Natural killer cell (primary cell): Measurements from ENCODE around the gene WDR33. TPM values are rescaled to one million over a fixed set of nuclear protein-coding genes. Genes with fewer than 3 reads are reported as not detected.

Experiments
- ATAC-seq, 3 donors: fragments of 150-1000 bp in 2 of 3; fragments of 200-7000 bp in 1 of 3; cut with Tn5 transposase; 1 replicate in 1 of 3; 2 replicates in 2 of 3; pipeline ENCODE4 v1.10.0; 2021; ENCODE audit warnings: mild to moderate bottlenecking in 2 of 3, moderate library complexity in 2 of 3
- DNase-seq, 2 donors: peaks; one replicate each; pipeline versions ENCODE4 v3.0.0 to v3.0.0-alpha.2; 2013 to 2021; ENCODE audit warnings: mixed read lengths in 1 of 2
- H3K27ac ChIP-seq: one replicate; pipeline ENCODE4 v1.5.1; 2013; ENCODE audit warnings: mild to moderate bottlenecking, low read length
- H3K27me3 ChIP-seq: one replicate; pipeline ENCODE4 v1.6.1; 2013; ENCODE audit warnings: low read length; ENCODE audit not compliant: control insufficient read depth, insufficient read depth
- H3K36me3 ChIP-seq: one replicate; pipeline ENCODE4 v1.6.1; 2013; ENCODE audit warnings: low read length; ENCODE audit not compliant: control insufficient read depth, insufficient read depth
- H3K4me1 ChIP-seq: one replicate; pipeline ENCODE4 v1.6.1; 2013; ENCODE audit warnings: low read length; ENCODE audit not compliant: control insufficient read depth, insufficient read depth
- H3K4me3 ChIP-seq: one replicate; pipeline ENCODE4 v1.5.1; 2013; ENCODE audit warnings: low read length
- H3K9me3 ChIP-seq: one replicate; pipeline ENCODE4 v1.6.1; 2013; ENCODE audit warnings: low read length; ENCODE audit not compliant: control insufficient read depth, insufficient read depth
- H3K27ac Mint-ChIP-seq, 2 donors: one replicate each; pipeline ENCODE4 v1.8.0; 2022; ENCODE audit warnings: mild to moderate bottlenecking in 2 of 2, mixed read lengths in 2 of 2, moderate library complexity in 1 of 2
- H3K27me3 Mint-ChIP-seq, 2 donors: one replicate each; pipeline ENCODE4 v1.8.0; 2022; ENCODE audit warnings: low read depth in 2 of 2, mixed read lengths in 2 of 2
- H3K36me3 Mint-ChIP-seq: one replicate; pipeline ENCODE4 v1.8.0; 2022; ENCODE audit warnings: mixed read lengths
- H3K4me1 Mint-ChIP-seq, 2 donors: one replicate each; pipeline ENCODE4 v1.8.0; 2022; ENCODE audit warnings: mixed read lengths in 2 of 2
- H3K4me3 Mint-ChIP-seq: one replicate; pipeline ENCODE4 v1.8.0; 2022; ENCODE audit warnings: mild to moderate bottlenecking, moderate library complexity, mixed read lengths
- H3K9me3 Mint-ChIP-seq, 2 donors: one replicate each; pipeline ENCODE4 v1.8.0; 2022; ENCODE audit warnings: mixed read lengths in 2 of 2
- CTCF ChIP-seq: fragments of 200-600 bp; IDR thresholded peaks from one replicate; pipeline ENCODE4 v1.8.0; 2022; ENCODE audit warnings: antibody characterized with exemption
- WGBS: methylation state at CpG from one replicate; pipeline ENCODE4 v1.1.7; 2013; ENCODE audit warnings: missing lambda C conversion rate; ENCODE audit not compliant: insufficient coverage; 5-methylcytosine and 5-hydroxymethylcytosine counted together
- intact Hi-C: fragments of 100-400 bp; cut with micrococcal nuclease; formaldehyde crosslinking; loops from one replicate; pipeline ENCODE4 v1.14.2; 2022
- total RNA-seq, 4 donors: library from RNA; stranded (reverse); fragments of 120-200 nt in 1 of 4; gene quantifications; one replicate each; pipeline versions ENCODE4 v1.2.3 to v1.2.4, GENCODE V29; 2013 to 2022

Gene WDR33
- total RNA-seq, 3 donors from 2014 or later (not counting 1 experiment from before 2014, with no cell fraction given): 55.2 to 78.4 (median 55.3) TPM

- no peaks in the 10 kb centered on the region for H3K9me3 ChIP-seq
- ATAC-seq (no peak), DNase-seq (no peak)
- H3K4me3 ChIP-seq: no peak overlapping the region
- Mint-ChIP-seq H3K9me3 (no peaks in the 10 kb centered on the region), H3K4me1 (peaks cover 0 to 14% of the 10 kb centered on the region in 2 donors), H3K4me3 (no peak overlapping the region), H3K36me3 (no peaks in the 10 kb centered on the region), H3K27me3 (peaks cover 0 to 4% of the 10 kb centered on the region in 2 donors), H3K27ac (no peak overlapping the region)
- intact Hi-C loops: no loop called here
- H3K36me3 ChIP-seq: no peaks in the 10 kb centered on the region
- H3K27me3 ChIP-seq: no peaks in the 10 kb centered on the region
- H3K4me1 ChIP-seq: peaks cover 16% of the 10 kb centered on the region
- WGBS: 89% methylated on average over 29 of the region's 29 CpGs
- no peak for TF ChIP-seq CTCF
- H3K27ac ChIP-seq: no peak overlapping the region
Observed at GRCh38 chr2:127651381-127651809, 159.6 kb downstream of the WDR33 start.

Other genes with a start within 250 kb of the WDR33 start
- not detected for gene GPR17, start 165.0 kb downstream of the WDR33 start, total RNA-seq
- under 1 TPM in 2 of 3 donors, not detected in 1; 0.15 to 0.16 TPM for gene LIMS2, start 135.6 kb downstream of the WDR33 start, total RNA-seq
- 1 to 10 TPM; 5.5 to 6.6 (median 6.4) TPM for gene SFT2D3, start 109.7 kb downstream of the WDR33 start, total RNA-seq
- gene POLR2D, start 47.0 kb upstream of the WDR33 start, total RNA-seq: 10 to 100 TPM; 25.4 to 30.7 (median 29.8) TPM
- gene AMMECR1L, start 74.8 kb upstream of the WDR33 start, total RNA-seq: 10 to 100 TPM; 12.0 to 17.3 (median 13.6) TPM
- 10 to 100 TPM; 33.6 to 43.7 (median 36.2) TPM for gene SAP130, start 216.9 kb upstream of the WDR33 start, total RNA-seq